SK-N-SH treated with all-trans-retinoic acid at 6 μM for 48 hours (cell line): ENCODE measurements around the gene MAN1A1.

ENCODE experiments used
- ATAC-seq: fragments of 200-7000 bp; cut with Tn5 transposase; 3 replicates; pipeline ENCODE4 v1.9.1; 2020; ENCODE audit warnings: mild to moderate bottlenecking, moderate library complexity
- ARNTL ChIP-seq: fragments of 450-650 bp; formaldehyde crosslinking; IDR thresholded peaks from 2 replicates; pipeline ENCODE4 v1.5.0; 2020; ENCODE audit warnings: low read depth, mild to moderate bottlenecking, moderate library complexity, borderline replicate concordance
- BACH2 ChIP-seq: fragments of 250-450 bp; sonication (Bioruptor Pico); IDR thresholded peaks from 2 replicates; pipeline ENCODE4 v1.9.0; 2021; ENCODE audit warnings: mild to moderate bottlenecking, borderline replicate concordance
- CSDC2 ChIP-seq: fragments of 250-450 bp; sonication (Bioruptor Pico); IDR thresholded peaks from 2 replicates; pipeline ENCODE4 v1.5.0; 2020; ENCODE audit warnings: mild to moderate bottlenecking, moderate library complexity
- ESRRG ChIP-seq: fragments of 250-450 bp; sonication (Bioruptor Pico); IDR thresholded peaks from 2 replicates; pipeline ENCODE4 v1.6.1; 2021; ENCODE audit warnings: mild to moderate bottlenecking
- GLIS3 ChIP-seq: fragments of 250-450 bp; sonication (Bioruptor Pico); IDR thresholded peaks from 2 replicates; pipeline ENCODE4 v1.5.0; 2020; ENCODE audit warnings: mild to moderate bottlenecking, moderate library complexity
- ISL1 ChIP-seq: fragments of 250-450 bp; sonication (Bioruptor Pico); IDR thresholded peaks from 2 replicates; pipeline ENCODE4 v2.1.2; 2022; ENCODE audit warnings: mild to moderate bottlenecking, moderate library complexity
- OSR1 ChIP-seq: fragments of 250-450 bp; sonication (Bioruptor Pico); IDR thresholded peaks from 2 replicates; pipeline ENCODE4 v1.8.0; 2022; ENCODE audit warnings: moderate library complexity, mild to moderate bottlenecking, inconsistent platforms
- PATZ1 ChIP-seq: fragments of 250-450 bp; sonication (Bioruptor Pico); IDR thresholded peaks from 2 replicates; pipeline ENCODE4 v1.8.0; 2020; ENCODE audit warnings: mild to moderate bottlenecking, moderate library complexity, borderline replicate concordance
- POU6F1 ChIP-seq: fragments of 250-450 bp; sonication (Bioruptor Pico); IDR thresholded peaks from 2 replicates; pipeline ENCODE4 v1.8.0; 2021; ENCODE audit warnings: low read depth, mild to moderate bottlenecking, moderate library complexity, borderline replicate concordance
- PPARA ChIP-seq: fragments of 250-450 bp; sonication (Bioruptor Pico); IDR thresholded peaks from 2 replicates; pipeline ENCODE4 v1.5.0; 2020; ENCODE audit warnings: mild to moderate bottlenecking, borderline replicate concordance
- RARB ChIP-seq: fragments of 250-450 bp; sonication (Bioruptor Pico); IDR thresholded peaks from 2 replicates; pipeline ENCODE4 v1.8.0; 2021; ENCODE audit warnings: mild to moderate bottlenecking, moderate library complexity
- SNAI2 ChIP-seq: fragments of 250-450 bp; sonication (Bioruptor Pico); IDR thresholded peaks from 2 replicates; pipeline ENCODE4 v1.5.0; 2020; ENCODE audit warnings: mild to moderate bottlenecking, moderate library complexity
- TCF4 ChIP-seq: fragments of 250-450 bp; sonication (Bioruptor Pico); IDR thresholded peaks from 2 replicates; pipeline ENCODE4 v1.8.0; 2021; ENCODE audit warnings: mild to moderate bottlenecking, moderate library complexity, borderline replicate concordance
- TOX ChIP-seq: fragments of 250-450 bp; sonication (Bioruptor Pico); IDR thresholded peaks from 2 replicates; pipeline ENCODE4 v1.8.0; 2021; ENCODE audit warnings: mild to moderate bottlenecking, moderate library complexity, borderline replicate concordance
- TSHZ2 ChIP-seq: fragments of 250-450 bp; sonication (Bioruptor Pico); IDR thresholded peaks from 2 replicates; pipeline ENCODE4 v1.5.0; 2020; ENCODE audit warnings: mild to moderate bottlenecking, moderate library complexity
- ZC3H10 ChIP-seq: fragments of 250-450 bp; sonication (Bioruptor Pico); IDR thresholded peaks from 2 replicates; pipeline ENCODE4 v1.5.1; 2021; ENCODE audit warnings: mild to moderate bottlenecking, moderate library complexity
- ZFP3 ChIP-seq: fragments of 250-450 bp; sonication (Bioruptor Pico); IDR thresholded peaks from 2 replicates; pipeline ENCODE4 v1.5.0; 2020; ENCODE audit warnings: mild to moderate bottlenecking, moderate library complexity
- ZFP30 ChIP-seq: fragments of 450-650 bp; formaldehyde crosslinking; IDR thresholded peaks from 2 replicates; pipeline ENCODE4 v1.5.0; 2022; ENCODE audit warnings: mild to moderate bottlenecking, moderate library complexity
- ZNF565 ChIP-seq: fragments of 450-650 bp; formaldehyde crosslinking; conservative IDR thresholded peaks from 2 replicates; pipeline ENCODE4 v1.5.0; 2020; ENCODE audit warnings: low read depth, mild to moderate bottlenecking, moderate library complexity
- ZNF70 ChIP-seq: fragments of 450-650 bp; formaldehyde crosslinking; IDR thresholded peaks from 2 replicates; pipeline ENCODE4 v1.5.0; 2020; ENCODE audit warnings: mild to moderate bottlenecking, moderate library complexity
- TF ChIP-seq, protein P1 (sequence below): fragments of 250-450 bp; sonication (Bioruptor Pico); IDR thresholded peaks from 2 replicates; pipeline ENCODE4 v1.5.1; 2021; ENCODE audit warnings: mild to moderate bottlenecking, moderate library complexity
- TF ChIP-seq, protein P2 (sequence below): fragments of 250-450 bp; sonication (Bioruptor Pico); IDR thresholded peaks from 2 replicates; pipeline ENCODE4 v1.5.1; 2020; ENCODE audit warnings: low read depth, mild to moderate bottlenecking, moderate library complexity

Gene MAN1A1

GRCh38 chr6:119210596-119210995, 139.0 kb downstream of the MAN1A1 start:
- TF ChIP-seq TOX (CRISPR knock-in tag) (peak; percentile 76; the same call in 1 of the 2 replicates), ESRRG (CRISPR knock-in tag) (no peak), TCF4 (no peak), ISL1 (CRISPR knock-in tag) (peak; percentile 75)
- peak; percentile 72 for ATAC-seq

GRCh38 chr6:119209452-119210205, 139.9 kb downstream of the MAN1A1 start:
- ATAC-seq, result no peak
- no peak for TF ChIP-seq RARB
- no peak for TF ChIP-seq GLIS3
- TF ChIP-seq, protein P1, sequence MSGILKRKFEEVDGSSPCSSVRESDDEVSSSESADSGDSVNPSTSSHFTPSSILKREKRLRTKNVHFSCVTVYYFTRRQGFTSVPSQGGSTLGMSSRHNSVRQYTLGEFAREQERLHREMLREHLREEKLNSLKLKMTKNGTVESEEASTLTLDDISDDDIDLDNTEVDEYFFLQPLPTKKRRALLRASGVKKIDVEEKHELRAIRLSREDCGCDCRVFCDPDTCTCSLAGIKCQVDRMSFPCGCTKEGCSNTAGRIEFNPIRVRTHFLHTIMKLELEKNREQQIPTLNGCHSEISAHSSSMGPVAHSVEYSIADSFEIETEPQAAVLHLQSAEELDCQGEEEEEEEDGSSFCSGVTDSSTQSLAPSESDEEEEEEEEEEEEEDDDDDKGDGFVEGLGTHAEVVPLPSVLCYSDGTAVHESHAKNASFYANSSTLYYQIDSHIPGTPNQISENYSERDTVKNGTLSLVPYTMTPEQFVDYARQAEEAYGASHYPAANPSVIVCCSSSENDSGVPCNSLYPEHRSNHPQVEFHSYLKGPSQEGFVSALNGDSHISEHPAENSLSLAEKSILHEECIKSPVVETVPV (CRISPR knock-in tag), result no peak
- TF ChIP-seq POU6F1 (CRISPR knock-in tag), result no peak

DNA sequence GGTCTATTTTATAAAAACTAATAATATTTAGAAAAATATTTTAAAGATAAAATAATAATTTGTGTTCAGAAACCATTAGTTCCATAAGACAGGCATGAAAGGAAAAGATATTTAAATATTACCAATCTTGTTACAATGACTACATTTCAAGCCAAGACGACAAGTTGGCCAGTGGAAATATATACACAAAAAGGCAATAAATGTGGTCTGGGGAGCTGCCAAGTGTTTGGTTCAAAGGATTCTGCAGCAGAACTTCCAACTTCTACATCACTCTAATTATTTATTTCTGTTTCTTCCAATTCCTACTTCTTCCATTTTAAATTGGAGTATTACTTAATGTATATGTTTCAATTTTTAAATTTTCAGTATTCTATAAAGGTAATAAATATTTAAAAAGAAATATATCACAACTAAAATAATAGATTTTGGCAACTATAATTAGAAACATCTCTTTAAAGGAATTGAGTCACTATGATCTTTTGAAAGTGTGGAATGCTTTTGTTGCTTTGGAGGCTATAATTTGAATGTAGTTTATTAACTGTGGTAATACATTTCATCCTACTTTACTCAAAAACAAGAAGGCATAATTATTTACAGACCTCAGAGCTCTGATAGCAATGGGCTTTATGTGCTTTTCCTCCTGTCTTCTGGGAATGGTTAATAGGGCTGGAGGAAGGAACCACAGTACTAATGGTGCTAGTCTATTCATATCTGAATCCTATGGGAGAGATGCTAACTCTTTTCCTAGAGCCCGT, 141.4 kb downstream of the MAN1A1 start:
- peak; percentile 55 for ATAC-seq
- TF ChIP-seq ZFP30 (CRISPR knock-in tag) (no peak), SNAI2 (no peak), TCF4 (no peak), ZNF565 (CRISPR knock-in tag) (no peak), BACH2 (CRISPR knock-in tag) (no peak), OSR1 (CRISPR knock-in tag) (no peak), RARB (no peak), ARNTL (no peak), CSDC2 (CRISPR knock-in tag) (no peak), PATZ1 (CRISPR knock-in tag) (no peak), TOX (CRISPR knock-in tag) (no peak), ZC3H10 (CRISPR knock-in tag) (no peak), PPARA (CRISPR knock-in tag) (no peak), ZFP3 (no peak), POU6F1 (CRISPR knock-in tag) (no peak)
- TF ChIP-seq, protein P2, sequence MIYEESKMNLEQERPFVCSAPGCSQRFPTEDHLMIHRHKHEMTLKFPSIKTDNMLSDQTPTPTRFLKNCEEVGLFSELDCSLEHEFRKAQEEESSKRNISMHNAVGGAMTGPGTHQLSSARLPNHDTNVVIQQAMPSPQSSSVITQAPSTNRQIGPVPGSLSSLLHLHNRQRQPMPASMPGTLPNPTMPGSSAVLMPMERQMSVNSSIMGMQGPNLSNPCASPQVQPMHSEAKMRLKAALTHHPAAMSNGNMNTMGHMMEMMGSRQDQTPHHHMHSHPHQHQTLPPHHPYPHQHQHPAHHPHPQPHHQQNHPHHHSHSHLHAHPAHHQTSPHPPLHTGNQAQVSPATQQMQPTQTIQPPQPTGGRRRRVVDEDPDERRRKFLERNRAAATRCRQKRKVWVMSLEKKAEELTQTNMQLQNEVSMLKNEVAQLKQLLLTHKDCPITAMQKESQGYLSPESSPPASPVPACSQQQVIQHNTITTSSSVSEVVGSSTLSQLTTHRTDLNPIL, result no peak

GRCh38 chr6:119207327-119207726, 142.2 kb downstream of the MAN1A1 start:
- ATAC-seq, result no peak
- TF ChIP-seq TSHZ2 (CRISPR knock-in tag) (no peak), POU6F1 (CRISPR knock-in tag) (no peak), ZNF70 (CRISPR knock-in tag) (no peak), ZC3H10 (CRISPR knock-in tag) (no peak), RARB (no peak)
- TF ChIP-seq, protein P2, result no peak
